Vagina (tissue), 2 donors: Measurements from ENCODE around the gene CES4A.

Experiments
- POLR2A ChIP-seq, 2 donors: fragments of 450-650 bp; IDR thresholded peaks; one replicate each; pipeline ENCODE4 v1.6.1; 2017; ENCODE audit warnings: antibody characterized with exemption in 2 of 2, mild to moderate bottlenecking in 2 of 2, moderate library complexity in 2 of 2
- POLR2AphosphoS5 ChIP-seq, 2 donors: sonication (generic); formaldehyde crosslinking; IDR thresholded peaks; one replicate each; pipeline ENCODE4 v1.9.0; 2017; ENCODE audit warnings: antibody characterized with exemption in 2 of 2, mild to moderate bottlenecking in 2 of 2, low read depth in 1 of 2; ENCODE audit not compliant: insufficient read depth in 1 of 2

GRCh38 chr16:66964049-66964448 lies 24.3 kb upstream of the CES4A start:
- no peak for TF ChIP-seq POLR2AphosphoS5 (IDR thresholded peaks at IDR 0.05; ENCODE audit: insufficient read depth in 1 of 2, low read depth in 1 of 2)
- TF ChIP-seq POLR2A (IDR thresholded peaks at IDR 0.05): no peak
